ENCODE data around the gene MAN1C1. TPM values are rescaled to one million over a fixed set of nuclear protein-coding genes. Genes with fewer than 3 reads are reported as not detected.

Gene MAN1C1
- total RNA-seq, 1 donor from 2014 or later = 6.8 TPM

DNA sequence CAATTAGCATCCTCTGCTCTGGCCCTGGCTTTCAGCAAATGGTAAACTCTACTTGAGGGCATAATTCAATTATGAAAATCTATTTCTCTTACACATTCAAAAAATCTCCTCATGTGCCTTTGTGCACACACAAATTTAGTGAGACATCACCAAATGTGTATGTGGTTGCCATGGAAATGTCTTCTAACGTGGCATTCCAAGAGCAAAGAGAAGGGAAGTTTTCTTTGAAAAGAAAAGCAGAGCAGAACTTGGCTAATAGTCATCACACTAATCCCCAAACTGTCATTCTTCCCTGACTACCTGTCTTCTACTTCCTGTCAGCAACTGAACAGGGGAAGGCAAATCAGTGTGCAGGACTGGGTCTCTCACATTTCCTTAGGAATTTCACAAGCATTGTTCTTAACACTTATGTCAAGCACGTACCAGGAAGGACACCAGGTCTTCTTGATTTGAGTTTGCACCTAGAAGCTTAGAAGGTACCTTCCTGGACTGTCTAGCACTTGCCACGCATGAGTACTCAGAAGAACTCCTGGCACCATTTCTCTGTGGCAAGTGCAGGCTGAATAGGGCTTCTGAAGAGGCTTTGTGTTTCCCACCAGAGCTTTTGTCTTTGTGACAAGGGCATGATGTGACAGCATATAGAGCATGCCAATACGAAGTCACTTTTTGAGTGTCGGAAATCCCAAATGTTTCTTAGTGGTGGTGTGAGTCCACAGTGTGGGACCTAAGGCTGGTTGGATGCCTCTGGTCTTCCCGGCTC, 32.3 kb downstream of the MAN1C1 start:
- no peaks in the 10 kb centered on the region for H3K9me3 Mint-ChIP-seq
- no peaks in the 10 kb centered on the region for H4K20me1 ChIP-seq (ENCODE audit: low read depth)
- no peak overlapping the region for H2AFZ ChIP-seq (replicated peaks)
- H3K27ac Mint-ChIP-seq = peak overlapping the region; percentile 14
- no peak for DNase-seq (ENCODE audit: low spot score)
- H3K4me3 Mint-ChIP-seq = no peak overlapping the region
- H3K27me3 ChIP-seq = no peaks in the 10 kb centered on the region
- H3K9me3 ChIP-seq (ENCODE audit: low read depth) = no peaks in the 10 kb centered on the region
- H3K27me3 Mint-ChIP-seq (ENCODE audit: insufficient read depth, low read depth) = peaks cover 9% of the 10 kb centered on the region
- H3K36me3 ChIP-seq = no peaks in the 10 kb centered on the region
- TF ChIP-seq EZH2phosphoT487 (IDR thresholded peaks at IDR 0.05) = no peak
- TF ChIP-seq CTCF (IDR thresholded peaks at IDR 0.05) = no peak
- TF ChIP-seq EZH2 (IDR thresholded peaks at IDR 0.05) = no peak
- H3K36me3 Mint-ChIP-seq = no peaks in the 10 kb centered on the region
- no peak overlapping the region for H3K9ac ChIP-seq
- no peak overlapping the region for H3K4me2 ChIP-seq
- peaks cover 25% of the 10 kb centered on the region for H3K4me1 Mint-ChIP-seq
- H3F3A ChIP-seq (ENCODE audit: low read depth) = no peaks in the 10 kb centered on the region
- H3K79me2 ChIP-seq (ENCODE audit: low read depth) = no peaks in the 10 kb centered on the region
- H3K27ac ChIP-seq = no peak overlapping the region
- H3K4me1 ChIP-seq = peaks cover 9% of the 10 kb centered on the region
- H3K4me3 ChIP-seq = no peak overlapping the region

DNA sequence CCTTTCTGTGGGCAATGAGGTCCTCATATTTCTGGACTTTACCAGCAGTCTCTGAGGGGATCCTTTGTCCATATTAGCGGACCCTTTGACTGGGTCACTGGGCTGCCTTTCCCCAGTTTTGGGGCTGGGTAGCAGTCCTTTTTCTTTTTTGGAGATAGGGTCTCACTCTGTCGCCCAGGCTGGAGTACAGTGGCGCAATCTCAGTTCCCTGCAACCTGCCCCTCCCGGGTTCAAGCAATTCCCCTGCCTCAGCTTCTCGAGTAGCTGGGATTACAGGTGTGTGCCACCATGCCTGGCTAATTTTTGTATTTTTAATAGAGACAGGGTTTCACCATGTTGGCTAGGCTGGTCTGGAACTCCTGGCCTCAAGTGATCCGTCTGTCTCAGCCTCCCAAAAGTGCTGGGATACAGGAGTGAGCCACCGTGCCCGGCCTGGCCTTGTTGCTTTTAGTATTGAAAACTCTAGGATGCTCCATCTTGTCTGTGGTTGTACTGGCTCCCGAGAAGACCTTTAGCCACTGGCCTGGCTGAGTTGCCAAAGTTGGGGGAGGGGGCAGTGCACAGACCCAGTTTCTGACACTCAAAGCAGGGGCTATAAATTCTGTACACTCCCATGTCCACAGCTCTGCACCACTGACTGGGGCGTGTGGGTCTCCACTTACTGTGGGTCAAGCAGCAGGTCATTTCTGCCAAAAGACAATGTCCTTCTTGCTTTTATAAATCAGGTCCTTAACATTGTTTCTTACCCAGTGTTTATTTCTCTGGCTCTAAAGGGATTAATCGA, 33.1 kb downstream of the MAN1C1 start:
- no peaks in the 10 kb centered on the region for H3K36me3 Mint-ChIP-seq
- Histone ChIP-seq H3K79me2 (ENCODE audit: low read depth) (no peaks in the 10 kb centered on the region), H4K20me1 (ENCODE audit: low read depth) (no peaks in the 10 kb centered on the region), H3K4me2 (no peak overlapping the region), H3K4me1 (peaks cover 9% of the 10 kb centered on the region), H3K9ac (no peak overlapping the region), H3K4me3 (no peak overlapping the region), H2AFZ (replicated peaks) (no peak overlapping the region), H3K27me3 (no peaks in the 10 kb centered on the region), H3K36me3 (no peaks in the 10 kb centered on the region), H3F3A (ENCODE audit: low read depth) (no peaks in the 10 kb centered on the region), H3K27ac (no peak overlapping the region), H3K9me3 (ENCODE audit: low read depth) (no peaks in the 10 kb centered on the region)
- no peak overlapping the region for H3K4me3 Mint-ChIP-seq
- H3K9me3 Mint-ChIP-seq = no peaks in the 10 kb centered on the region
- H3K27me3 Mint-ChIP-seq (ENCODE audit: insufficient read depth, low read depth) = peaks cover 6% of the 10 kb centered on the region
- TF ChIP-seq EZH2 (IDR thresholded peaks at IDR 0.05) = no peak
- TF ChIP-seq CTCF (IDR thresholded peaks at IDR 0.05) = no peak
- no peak for TF ChIP-seq EZH2phosphoT487 (IDR thresholded peaks at IDR 0.05)
- H3K27ac Mint-ChIP-seq = no peak overlapping the region
- H3K4me1 Mint-ChIP-seq = peaks cover 25% of the 10 kb centered on the region
- no peak for DNase-seq (ENCODE audit: low spot score)

DNA sequence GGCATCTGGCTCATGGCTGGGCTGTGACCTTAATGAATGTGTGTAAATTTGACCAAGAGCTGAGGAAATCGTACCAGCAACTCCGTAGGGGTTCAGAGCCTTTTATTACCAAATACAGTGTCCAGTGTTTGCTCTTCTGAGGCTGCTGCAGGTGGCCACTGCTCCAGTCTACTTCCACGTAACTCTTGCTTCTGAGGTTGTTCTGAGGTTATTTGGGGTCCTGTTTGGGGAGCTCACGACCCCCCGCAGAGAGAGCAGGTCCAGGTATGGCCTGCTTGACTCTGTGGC, 33.6 kb downstream of the MAN1C1 start:
- DNase-seq (ENCODE audit: low spot score) = no peak
- TF ChIP-seq EZH2 (IDR thresholded peaks at IDR 0.05) = no peak
- TF ChIP-seq CTCF (IDR thresholded peaks at IDR 0.05) = no peak
- no peak for TF ChIP-seq EZH2phosphoT487 (IDR thresholded peaks at IDR 0.05)

More for the DNA sequence above, 33.6 kb downstream of the MAN1C1 start:
- no peaks in the 10 kb centered on the region for H3K36me3 Mint-ChIP-seq
- H3K9ac ChIP-seq = no peak overlapping the region
- no peak overlapping the region for H2AFZ ChIP-seq (replicated peaks)
- no peaks in the 10 kb centered on the region for H3K9me3 Mint-ChIP-seq
- H3K79me2 ChIP-seq (ENCODE audit: low read depth) = no peaks in the 10 kb centered on the region
- H3K27ac Mint-ChIP-seq = no peak overlapping the region
- H3K4me1 Mint-ChIP-seq = peaks cover 25% of the 10 kb centered on the region
- H3K27ac ChIP-seq = no peak overlapping the region
- peaks cover 4% of the 10 kb centered on the region for H3K27me3 Mint-ChIP-seq (ENCODE audit: insufficient read depth, low read depth)
- no peaks in the 10 kb centered on the region for H3K36me3 ChIP-seq
- H3K9me3 ChIP-seq (ENCODE audit: low read depth) = no peaks in the 10 kb centered on the region
- H3F3A ChIP-seq (ENCODE audit: low read depth) = no peaks in the 10 kb centered on the region
- H3K4me2 ChIP-seq = no peak overlapping the region
- no peaks in the 10 kb centered on the region for H4K20me1 ChIP-seq (ENCODE audit: low read depth)
- H3K27me3 ChIP-seq = no peaks in the 10 kb centered on the region
- no peak overlapping the region for H3K4me3 Mint-ChIP-seq
- no peak overlapping the region for H3K4me3 ChIP-seq
- H3K4me1 ChIP-seq = peaks cover 9% of the 10 kb centered on the region

Data from neural progenitor cell (in vitro differentiated cells).